Prostate gland (tissue), 2 donors: ENCODE measurements around the gene TSR3. TPM values are rescaled to one million over a fixed set of nuclear protein-coding genes. Genes with fewer than 3 reads are reported as not detected.

Experiments used
- DNase-seq: peaks from one replicate; pipeline ENCODE4 v3.0.0-alpha.2; 2019; ENCODE audit warnings: low spot score
- H3K27ac ChIP-seq, 2 donors: fragments of 200-600 bp; sonication (generic); 2 replicates each; pipeline ENCODE4 v1.5.1; 2017 to 2019
- H3K27me3 ChIP-seq: fragments of 200-600 bp; sonication (generic); replicated peaks from 2 replicates; pipeline ENCODE4 v1.5.1; 2019; ENCODE audit not compliant: insufficient read depth
- H3K36me3 ChIP-seq, 2 donors: fragments of 200-600 bp; sonication (generic); 1 replicate in 1 of 2; 2 replicates in 1 of 2; pipeline versions ENCODE4 v1.5.1 to v1.8.1; 2017 to 2019
- H3K4me1 ChIP-seq: fragments of 200-600 bp; sonication (generic); replicated peaks from 2 replicates; pipeline ENCODE4 v1.5.1; 2019
- H3K4me3 ChIP-seq, 2 donors: fragments of 200-600 bp; sonication (generic); 2 replicates each; pipeline ENCODE4 v1.5.1; 2017 to 2019
- H3K9me3 ChIP-seq: fragments of 200-600 bp; sonication (generic); 2 replicates; pipeline ENCODE4 v1.5.1; 2017
- POLR2A ChIP-seq: fragments of 450-650 bp; IDR thresholded peaks from one replicate; pipeline ENCODE4 v1.6.1; 2016; ENCODE audit warnings: antibody characterized with exemption, mild to moderate bottlenecking
- POLR2AphosphoS5 ChIP-seq: sonication (generic); formaldehyde crosslinking; IDR thresholded peaks from one replicate; pipeline ENCODE4 v1.6.1; 2017; ENCODE audit warnings: antibody characterized with exemption
- WGBS: methylation state at CpG from one replicate; pipeline ENCODE4 v1.1.5; 2018; 5-methylcytosine and 5-hydroxymethylcytosine counted together
- intact Hi-C: fragments of 100-400 bp; cut with DNase I; formaldehyde crosslinking; loops from one replicate; pipeline ENCODE4 v1.14.2; 2022
- total RNA-seq, 2 donors: library from RNA; depleted of rRNA; stranded (reverse); fragments of >200 nt; gene quantifications; one replicate each; pipeline ENCODE4 v1.1.0, GENCODE V29; 2016
- TF ChIP-seq, protein P1 (sequence below), 4 experiments: fragments of 200-600 bp in 2 of 4; fragments of 450-650 bp in 2 of 4; sonication (generic) in 2 of 4; IDR thresholded peaks; 1 replicate in 3 of 4; 2 replicates in 1 of 4; pipeline ENCODE4 v1.5.1; 2016 to 2019; ENCODE audit warnings: antibody characterized with exemption in 4 of 4, mild to moderate bottlenecking in 2 of 4, moderate library complexity in 2 of 4

The TSR3 gene
- total RNA-seq, 2 donors from 2014 or later: 108 to 148 TPM

DNA sequence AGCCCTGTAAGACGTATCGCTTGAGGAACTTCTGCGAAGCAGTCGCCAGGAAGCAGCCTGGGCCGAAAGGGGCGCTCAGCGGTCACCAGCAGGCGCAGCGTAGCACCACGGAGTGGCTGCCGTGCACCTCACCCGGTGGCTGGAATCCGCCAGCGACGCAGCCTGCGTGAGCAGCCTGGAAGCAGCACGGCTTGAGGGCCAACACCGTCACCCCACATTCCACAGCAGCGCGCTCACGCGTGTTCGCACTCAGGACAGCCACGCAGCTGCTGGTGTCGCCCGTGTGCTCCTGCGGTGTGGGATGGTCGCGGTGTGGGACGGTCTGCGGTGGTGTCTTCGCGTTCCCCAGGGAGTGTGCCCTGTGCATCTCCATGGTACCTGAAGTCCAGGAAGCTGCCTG, 32.6 kb downstream of the TSR3 start:
- TF ChIP-seq POLR2AphosphoS5 (no peak), POLR2A (no peak)
- TF ChIP-seq, protein P1, sequence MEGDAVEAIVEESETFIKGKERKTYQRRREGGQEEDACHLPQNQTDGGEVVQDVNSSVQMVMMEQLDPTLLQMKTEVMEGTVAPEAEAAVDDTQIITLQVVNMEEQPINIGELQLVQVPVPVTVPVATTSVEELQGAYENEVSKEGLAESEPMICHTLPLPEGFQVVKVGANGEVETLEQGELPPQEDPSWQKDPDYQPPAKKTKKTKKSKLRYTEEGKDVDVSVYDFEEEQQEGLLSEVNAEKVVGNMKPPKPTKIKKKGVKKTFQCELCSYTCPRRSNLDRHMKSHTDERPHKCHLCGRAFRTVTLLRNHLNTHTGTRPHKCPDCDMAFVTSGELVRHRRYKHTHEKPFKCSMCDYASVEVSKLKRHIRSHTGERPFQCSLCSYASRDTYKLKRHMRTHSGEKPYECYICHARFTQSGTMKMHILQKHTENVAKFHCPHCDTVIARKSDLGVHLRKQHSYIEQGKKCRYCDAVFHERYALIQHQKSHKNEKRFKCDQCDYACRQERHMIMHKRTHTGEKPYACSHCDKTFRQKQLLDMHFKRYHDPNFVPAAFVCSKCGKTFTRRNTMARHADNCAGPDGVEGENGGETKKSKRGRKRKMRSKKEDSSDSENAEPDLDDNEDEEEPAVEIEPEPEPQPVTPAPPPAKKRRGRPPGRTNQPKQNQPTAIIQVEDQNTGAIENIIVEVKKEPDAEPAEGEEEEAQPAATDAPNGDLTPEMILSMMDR (IDR thresholded peaks at IDR 0.05): no peak
- H3K4me3 ChIP-seq: no peak overlapping the region
- intact Hi-C loops: no loop called here
- no peak overlapping the region for H3K27ac ChIP-seq
- no peaks in the 10 kb centered on the region for H3K9me3 ChIP-seq
- H3K27me3 ChIP-seq: no peaks in the 10 kb centered on the region
- H3K36me3 ChIP-seq: peaks cover 45 to 48% of the 10 kb centered on the region in 2 donors
- WGBS: 92% methylated on average over 28 of the region's 33 CpGs
- no peaks in the 10 kb centered on the region for H3K4me1 ChIP-seq
- DNase-seq: no peak

DNA sequence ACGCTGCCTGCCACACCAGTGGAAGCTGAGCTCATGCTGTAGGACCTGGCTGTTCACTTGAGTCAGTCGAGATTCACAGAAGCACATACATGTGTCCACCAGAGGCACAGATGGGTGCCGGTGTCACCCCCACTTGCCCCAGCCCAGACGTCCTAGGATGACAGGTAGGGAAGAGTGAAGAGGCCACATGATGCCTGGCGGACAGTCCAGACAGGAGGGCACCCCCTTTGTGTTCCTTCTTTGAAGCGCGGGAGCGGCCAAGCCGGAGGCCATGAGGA, 33.5 kb downstream of the TSR3 start:
- intact Hi-C loops: no loop called here
- no peak overlapping the region for H3K27ac ChIP-seq
- 83% methylated on average over 9 of the region's 9 CpGs for WGBS
- H3K4me3 ChIP-seq: no peak overlapping the region
- TF ChIP-seq, protein P1 (IDR thresholded peaks at IDR 0.05): no peak
- TF ChIP-seq POLR2A (no peak), POLR2AphosphoS5 (no peak)
- no peaks in the 10 kb centered on the region for H3K9me3 ChIP-seq
- no peak for DNase-seq
- peaks cover 45 to 48% of the 10 kb centered on the region in 2 donors for H3K36me3 ChIP-seq
- H3K27me3 ChIP-seq: no peaks in the 10 kb centered on the region
- peaks cover 3% of the 10 kb centered on the region for H3K4me1 ChIP-seq

DNA sequence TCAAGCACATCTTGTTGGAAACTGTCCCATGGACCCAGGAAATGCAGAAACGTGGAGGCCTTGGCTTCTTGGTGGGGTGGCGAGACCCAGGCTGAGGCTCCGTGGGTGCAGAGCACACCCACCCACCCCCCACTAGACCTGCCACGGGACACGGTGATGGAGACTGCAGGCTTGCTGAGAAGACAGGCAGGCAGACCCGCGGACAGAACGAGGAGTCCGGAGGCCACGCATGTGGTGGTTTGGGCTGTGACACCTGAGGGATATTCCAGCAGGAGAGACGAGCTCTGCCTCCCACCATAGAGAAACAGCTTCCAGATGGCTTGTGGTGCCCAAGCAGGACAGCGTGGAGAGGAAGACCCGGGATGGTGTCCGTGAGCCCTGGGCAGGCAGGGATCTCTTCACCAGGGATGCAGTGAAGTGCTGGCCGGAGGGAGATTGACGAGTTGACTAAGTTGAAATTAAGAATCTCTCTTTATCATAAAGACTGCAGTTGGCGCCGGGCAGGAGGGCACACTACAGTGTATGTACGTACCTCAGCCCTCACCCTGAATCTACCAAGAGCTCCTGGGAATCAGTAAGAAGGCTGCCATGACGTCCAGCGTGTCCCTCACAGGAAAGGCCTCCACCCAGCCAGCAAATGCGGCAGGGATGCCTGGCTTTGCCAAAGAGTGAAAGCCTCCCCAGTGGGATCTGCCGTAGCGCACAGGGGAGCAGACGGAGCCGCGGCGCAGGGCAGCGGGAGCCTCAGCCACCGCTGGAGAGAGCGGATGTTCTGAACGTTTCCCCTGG, 34.0 kb downstream of the TSR3 start:
- WGBS: 86% methylated on average over 32 of the region's 32 CpGs
- H3K36me3 ChIP-seq: peaks cover 45 to 48% of the 10 kb centered on the region in 2 donors
- intact Hi-C loops: no loop called here

DNA sequence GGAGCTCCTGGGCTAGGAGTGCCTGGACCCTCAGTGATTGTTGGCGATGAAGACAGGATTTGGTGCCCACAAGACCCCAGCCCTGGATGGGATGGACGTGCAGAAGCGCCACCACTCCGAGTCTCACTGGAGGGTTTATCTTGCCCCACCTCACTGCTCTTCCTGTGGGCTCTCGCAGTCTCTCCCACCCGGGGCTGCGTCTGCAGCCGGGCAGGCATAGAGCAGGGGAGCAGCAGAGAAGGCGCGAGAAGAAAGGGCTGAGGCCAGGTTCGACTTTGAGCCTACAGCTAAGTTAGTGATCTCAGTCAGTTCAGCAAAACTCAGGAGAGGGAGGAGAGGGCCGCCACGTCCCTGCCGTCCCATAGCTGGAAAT, 35.7 kb downstream of the TSR3 start:
- Histone ChIP-seq H3K4me1 (peaks cover 19% of the 10 kb centered on the region), H3K27ac (no peak overlapping the region), H3K36me3 (peaks cover 45% of the 10 kb centered on the region in 2 donors), H3K27me3 (no peaks in the 10 kb centered on the region), H3K9me3 (no peaks in the 10 kb centered on the region), H3K4me3 (no peak overlapping the region)
- DNase-seq: no peak
- 79% methylated on average over 13 of the region's 14 CpGs for WGBS
- intact Hi-C loops: no loop called here
- TF ChIP-seq POLR2AphosphoS5 (no peak), POLR2A (no peak)
- TF ChIP-seq, protein P1 (IDR thresholded peaks at IDR 0.05): no peak

More for the DNA sequence above, 34.0 kb downstream of the TSR3 start:
- no peak overlapping the region for H3K27ac ChIP-seq
- H3K9me3 ChIP-seq: no peaks in the 10 kb centered on the region
- H3K27me3 ChIP-seq: no peaks in the 10 kb centered on the region
- H3K4me1 ChIP-seq: peaks cover 3% of the 10 kb centered on the region
- DNase-seq: no peak
- TF ChIP-seq POLR2AphosphoS5 (no peak), POLR2A (no peak)
- TF ChIP-seq, protein P1 (IDR thresholded peaks at IDR 0.05): no peak
- no peak overlapping the region for H3K4me3 ChIP-seq
